ENCODE data around the gene SCN10A.

Gene SCN10A

DNA sequence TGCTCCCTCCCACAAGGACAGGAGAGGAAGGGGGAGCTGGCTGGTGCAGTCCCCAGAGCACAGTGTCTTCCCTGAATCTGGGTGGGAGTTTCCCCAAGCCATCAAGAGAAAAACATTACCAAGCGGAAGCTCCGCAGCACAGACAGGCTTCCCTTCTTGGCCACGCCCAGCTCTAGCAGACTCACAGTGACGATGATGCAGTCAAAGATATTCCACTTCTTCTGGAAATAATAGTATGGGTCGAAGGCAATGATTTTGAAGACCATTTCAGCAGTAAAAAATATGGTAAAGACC lies 76.7 kb downstream of the SCN10A start:
- TF ChIP-seq, protein P1, sequence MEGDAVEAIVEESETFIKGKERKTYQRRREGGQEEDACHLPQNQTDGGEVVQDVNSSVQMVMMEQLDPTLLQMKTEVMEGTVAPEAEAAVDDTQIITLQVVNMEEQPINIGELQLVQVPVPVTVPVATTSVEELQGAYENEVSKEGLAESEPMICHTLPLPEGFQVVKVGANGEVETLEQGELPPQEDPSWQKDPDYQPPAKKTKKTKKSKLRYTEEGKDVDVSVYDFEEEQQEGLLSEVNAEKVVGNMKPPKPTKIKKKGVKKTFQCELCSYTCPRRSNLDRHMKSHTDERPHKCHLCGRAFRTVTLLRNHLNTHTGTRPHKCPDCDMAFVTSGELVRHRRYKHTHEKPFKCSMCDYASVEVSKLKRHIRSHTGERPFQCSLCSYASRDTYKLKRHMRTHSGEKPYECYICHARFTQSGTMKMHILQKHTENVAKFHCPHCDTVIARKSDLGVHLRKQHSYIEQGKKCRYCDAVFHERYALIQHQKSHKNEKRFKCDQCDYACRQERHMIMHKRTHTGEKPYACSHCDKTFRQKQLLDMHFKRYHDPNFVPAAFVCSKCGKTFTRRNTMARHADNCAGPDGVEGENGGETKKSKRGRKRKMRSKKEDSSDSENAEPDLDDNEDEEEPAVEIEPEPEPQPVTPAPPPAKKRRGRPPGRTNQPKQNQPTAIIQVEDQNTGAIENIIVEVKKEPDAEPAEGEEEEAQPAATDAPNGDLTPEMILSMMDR (IDR thresholded peaks at IDR 0.05; ENCODE audit: low read length, missing control alignments), result no peak
- no peak overlapping the region for H3K4me3 ChIP-seq (replicated peaks; ENCODE audit: low read depth, low read length)
- DNase-seq (ENCODE audit: low read depth), result no peak

DNA sequence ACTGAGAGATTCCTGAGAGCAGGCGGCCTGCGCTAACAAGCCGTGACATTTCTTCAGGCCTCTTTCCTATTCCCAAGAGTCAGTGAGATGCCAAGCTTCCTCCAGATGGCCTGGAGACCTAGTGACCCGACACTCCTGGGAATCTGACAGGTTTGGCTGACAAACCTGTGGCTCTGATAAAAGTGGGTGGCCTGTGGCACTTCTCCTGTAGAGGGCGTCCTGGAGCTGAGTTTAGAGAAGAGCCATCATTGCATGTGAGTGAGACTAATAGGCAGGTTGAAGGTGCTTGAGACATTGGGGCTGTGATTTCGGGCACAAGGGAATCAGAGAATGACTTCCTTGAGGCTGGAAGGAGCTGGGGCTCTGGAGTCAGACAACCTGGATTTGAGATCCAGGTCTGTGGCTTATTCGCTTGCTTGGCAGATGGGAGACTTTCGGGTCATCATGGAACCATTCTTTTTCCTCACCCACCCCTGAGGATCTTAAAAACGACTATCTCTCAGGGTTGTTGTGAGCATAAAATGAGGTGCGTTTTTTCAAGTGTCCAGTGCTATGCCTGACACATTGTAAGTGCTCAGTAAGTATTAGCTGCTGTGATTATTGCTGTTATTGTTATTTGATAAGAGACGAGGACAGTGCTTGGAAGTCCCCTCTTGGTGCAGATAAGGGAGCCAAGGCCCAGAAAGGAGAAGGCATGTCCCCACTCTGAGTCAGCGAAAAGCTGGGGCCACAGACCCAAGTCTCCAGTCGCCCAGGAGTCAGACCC lies 77.2 kb downstream of the SCN10A start:
- DNase-seq (ENCODE audit: low read depth), result peak; percentile 60
- H3K4me3 ChIP-seq (replicated peaks; ENCODE audit: low read depth, low read length), result no peak overlapping the region
- TF ChIP-seq, protein P1 (IDR thresholded peaks at IDR 0.05; ENCODE audit: low read length, missing control alignments), result peak; percentile 88

DNA sequence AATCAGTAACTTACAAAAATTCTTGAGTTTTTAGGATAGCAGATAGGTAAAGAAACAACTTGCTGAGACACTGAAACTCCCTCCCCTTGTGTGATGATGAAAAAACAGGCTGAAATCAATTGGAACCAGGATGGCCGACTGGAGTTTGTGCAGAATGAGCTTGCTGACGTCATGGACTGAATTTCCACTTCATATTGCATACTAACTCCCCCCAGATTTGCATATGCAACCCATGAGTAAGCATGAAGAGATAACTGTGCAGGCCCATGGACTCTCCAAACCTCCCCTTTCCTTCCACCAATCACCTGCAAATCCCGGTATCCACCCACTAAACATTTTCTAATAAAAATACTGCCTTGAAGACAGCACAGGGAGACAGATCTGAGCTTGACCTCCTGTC lies 84.5 kb downstream of the SCN10A start:
- TF ChIP-seq, protein P1 (IDR thresholded peaks at IDR 0.05; ENCODE audit: low read length, missing control alignments), result no peak
- no peak overlapping the region for H3K4me3 ChIP-seq (replicated peaks; ENCODE audit: low read depth, low read length)
- DNase-seq (ENCODE audit: low read depth), result peak; percentile 47

GRCh38 chr3:38730281-38730680 lies 85.7 kb downstream of the SCN10A start:
- H3K4me3 ChIP-seq (replicated peaks; ENCODE audit: low read depth, low read length), result no peak overlapping the region
- TF ChIP-seq, protein P1 (IDR thresholded peaks at IDR 0.05; ENCODE audit: low read length, missing control alignments), result no peak
- DNase-seq (ENCODE audit: low read depth), result peak; percentile 64

- no peak for DNase-seq (ENCODE audit: low read depth)
- H3K4me3 ChIP-seq (replicated peaks; ENCODE audit: low read depth, low read length), result no peak overlapping the region
- TF ChIP-seq, protein P1 (IDR thresholded peaks at IDR 0.05; ENCODE audit: low read length, missing control alignments), result no peak
These were observed 88.0 kb downstream of the SCN10A start for GRCh38 chr3:38728008-38728407.

GRCh38 chr3:38726751-38727150 lies 89.3 kb downstream of the SCN10A start:
- H3K4me3 ChIP-seq (replicated peaks; ENCODE audit: low read depth, low read length), result no peak overlapping the region
- TF ChIP-seq, protein P1 (IDR thresholded peaks at IDR 0.05; ENCODE audit: low read length, missing control alignments), result no peak

More at GRCh38 chr3:38726751-38727150, 89.3 kb downstream of the SCN10A start:
- no peak for DNase-seq (ENCODE audit: low read depth)

Data from fibroblast of pulmonary artery (primary cell).